ENCODE measurements around the gene RPP40. TPM values are rescaled to one million over a fixed set of nuclear protein-coding genes. Genes with fewer than 3 reads are reported as not detected.

The RPP40 gene
- total and polyA plus RNA-seq, 2 of the 13 experiments (the other 11 are each of a cell fraction or from before 2014, with no cell fraction given), result 18.0 to 41.2 TPM

DNA sequence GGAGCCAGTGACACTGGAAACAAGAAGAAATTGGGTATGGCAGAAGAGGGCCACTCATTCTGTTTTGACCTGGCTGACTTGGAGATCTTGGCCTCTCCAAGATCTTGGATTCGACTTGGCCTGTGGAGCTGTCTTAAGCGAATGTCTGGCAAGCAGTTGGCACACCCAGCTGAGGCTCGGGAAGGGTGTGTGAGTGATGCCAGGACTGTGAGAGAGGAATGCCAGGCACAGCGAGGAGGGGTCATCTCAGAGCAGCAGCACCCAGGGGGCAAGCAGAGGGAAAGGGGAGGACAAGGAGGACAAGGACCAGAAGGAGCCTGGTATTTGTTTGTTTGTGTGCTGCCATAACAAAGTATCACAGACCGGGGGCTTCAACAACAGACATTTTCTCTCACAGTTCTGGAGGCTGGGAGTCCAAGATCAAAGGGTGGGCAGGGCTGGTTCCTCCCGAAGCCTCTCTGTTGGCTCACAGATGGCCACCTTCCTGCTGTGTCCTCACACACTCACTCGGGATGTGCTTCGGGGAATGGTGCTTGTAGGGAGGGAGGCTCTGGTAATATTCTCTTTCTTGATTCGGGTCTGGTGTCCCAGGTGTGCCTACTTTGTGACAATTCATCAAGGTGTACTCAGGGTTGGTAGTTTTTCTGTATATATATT lies 33.0 kb downstream of the RPP40 start:
- no peak overlapping the region for H2AFZ ChIP-seq (ENCODE audit: low read length)
- H3K4me1 ChIP-seq (ENCODE audit: insufficient read depth, low read length), result peaks cover 6% of the 10 kb centered on the region; the same call in 1 of the 2 replicates

More for the DNA sequence above, 33.0 kb downstream of the RPP40 start:
- Histone ChIP-seq H3K4me3 (replicated peaks in 1 of 3; ENCODE audit: insufficient read depth in 1 of 3, low read depth in 2 of 3, low read length in 3 of 3) (no peak overlapping the region), H4K20me1 (ENCODE audit: insufficient read depth, low read length) (no peaks in the 10 kb centered on the region), H3K9ac (ENCODE audit: insufficient read depth, low read depth, low read length) (no peak overlapping the region), H3K4me2 (ENCODE audit: low read depth, low read length) (no peak overlapping the region), H3K27me3 (ENCODE audit: control insufficient read depth in 1 of 2, insufficient read depth in 2 of 2, low read length in 2 of 2) (peaks cover 8 to 57% of the 10 kb centered on the region in 2 experiments; a peak in 4 of 5 replicates), H3K36me3 (replicated peaks in 1 of 2; ENCODE audit: control insufficient read depth in 1 of 2, insufficient read depth in 2 of 2, low read length in 2 of 2) (no peaks in the 10 kb centered on the region), H3K79me2 (ENCODE audit: insufficient read depth, low read length) (no peaks in the 10 kb centered on the region), H3K27ac (ENCODE audit: extremely low read length, insufficient read depth, low read length) (no peak overlapping the region), H3K9me3 (ENCODE audit: low read length) (no peaks in the 10 kb centered on the region)
- DNase-seq (ENCODE audit: low spot score) (no peak), FAIRE-seq (no peak), ATAC-seq (peak; percentile 36)
- intact Hi-C loops (cut with micrococcal nuclease; ENCODE audit: unreplicated experiment) (no loop called here), in situ Hi-C loops (cut with HindIII; ENCODE audit: extremely low pct_ligation_motif_present, low pct_unique_long_range_greater_than_20kb) (no loop called here)
- TF ChIP-seq, protein P1, sequence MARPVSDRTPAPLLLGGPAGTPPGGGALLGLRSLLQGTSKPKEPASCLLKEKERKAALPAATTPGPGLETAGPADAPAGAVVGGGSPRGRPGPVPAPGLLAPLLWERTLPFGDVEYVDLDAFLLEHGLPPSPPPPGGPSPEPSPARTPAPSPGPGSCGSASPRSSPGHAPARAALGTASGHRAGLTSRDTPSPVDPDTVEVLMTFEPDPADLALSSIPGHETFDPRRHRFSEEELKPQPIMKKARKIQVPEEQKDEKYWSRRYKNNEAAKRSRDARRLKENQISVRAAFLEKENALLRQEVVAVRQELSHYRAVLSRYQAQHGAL (CRISPR knock-in tag; IDR thresholded peaks at IDR 0.05; ENCODE audit: not compliant biosample characterization), result no peak
- TF ChIP-seq KDM3A (CRISPR knock-in tag; IDR thresholded peaks at IDR 0.05; ENCODE audit: low read depth) (no peak), CHD4 (IDR thresholded peaks at IDR 0.05; ENCODE audit: borderline replicate concordance, low read length) (no peak), FOXK1 (CRISPR knock-in tag; IDR thresholded peaks at IDR 0.05; ENCODE audit: borderline replicate concordance, low read depth) (no peak), ZNF816 (CRISPR knock-in tag; IDR thresholded peaks at IDR 0.05; ENCODE audit: borderline replicate concordance) (no peak), ZNF292 (CRISPR knock-in tag; IDR thresholded peaks at IDR 0.05; ENCODE audit: borderline replicate concordance, low read depth) (no peak), SIN3B (IDR thresholded peaks at IDR 0.05; ENCODE audit: low read length) (no peak), RBM39 (IDR thresholded peaks at IDR 0.05; ENCODE audit: low read depth, low read length, poor library complexity, severe bottlenecking) (no peak), SMYD3 (CRISPR knock-in tag; IDR thresholded peaks at IDR 0.05) (no peak), ZNF333 (CRISPR knock-in tag; IDR thresholded peaks at IDR 0.05; ENCODE audit: borderline replicate concordance) (no peak), RFX1 (IDR thresholded peaks at IDR 0.05) (no peak), ISX (CRISPR knock-in tag; conservative IDR thresholded peaks at IDR 0.05) (no peak)
- TF ChIP-seq, protein P2, sequence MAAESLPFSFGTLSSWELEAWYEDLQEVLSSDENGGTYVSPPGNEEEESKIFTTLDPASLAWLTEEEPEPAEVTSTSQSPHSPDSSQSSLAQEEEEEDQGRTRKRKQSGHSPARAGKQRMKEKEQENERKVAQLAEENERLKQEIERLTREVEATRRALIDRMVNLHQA (CRISPR knock-in tag; IDR thresholded peaks at IDR 0.05), result no peak
- ChIA-PET CTCF (ENCODE audit: low intra/inter-chr PET ratio, low total read pairs) (no interaction called here), POLR2A (no interaction called here)
- BruUV-seq (replicated peaks), result no TSS peak
- WGBS (ENCODE audit: low lambda C conversion rate), result 8% methylated on average over 9 of the region's 9 CpGs
